Stimulated activated naive B cell treated with anti-CD40 and anti-IgM and Interleukin-4, amounts not matched to agents 10 μg/mL and 1 μg/mL and 100 μg/mL, for 72 hours (primary cell): ENCODE results near the gene SLC28A1.
"Not testable (repeated sequence)": the region's sequence is repeated elsewhere in the genome, so short reads cannot be mapped to it uniquely, and the experiment has no call there.

Source experiments
- ATAC-seq, 2 donors: fragments of 150-1000 bp; cut with Tn5 transposase; replicated peaks; 2 replicates each; pipeline ENCODE4 v1.10.0; 2021; ENCODE audit warnings: moderate library complexity in 1 of 2
- DNase-seq: peaks from one replicate; pipeline ENCODE4 v3.0.0; 2021
- H3K27ac Mint-ChIP-seq: one replicate; pipeline ENCODE4 v1.8.0; 2022; ENCODE audit warnings: mild to moderate bottlenecking, mixed read lengths
- H3K27me3 Mint-ChIP-seq, 2 donors: one replicate each; pipeline ENCODE4 v1.8.0; 2022; ENCODE audit warnings: mixed read lengths in 2 of 2
- H3K36me3 Mint-ChIP-seq, 2 donors: one replicate each; pipeline ENCODE4 v1.8.0; 2022; ENCODE audit warnings: mixed read lengths in 2 of 2, mild to moderate bottlenecking in 1 of 2
- H3K4me1 Mint-ChIP-seq, 2 donors: one replicate each; pipeline ENCODE4 v1.8.0; 2022; ENCODE audit warnings: mixed read lengths in 2 of 2, mild to moderate bottlenecking in 1 of 2
- H3K4me3 Mint-ChIP-seq, 2 donors: one replicate each; pipeline ENCODE4 v1.8.0; 2022; ENCODE audit warnings: mild to moderate bottlenecking in 2 of 2, mixed read lengths in 2 of 2, moderate library complexity in 1 of 2
- H3K9me3 Mint-ChIP-seq, 2 donors: one replicate each; pipeline ENCODE4 v1.8.0; 2022; ENCODE audit warnings: mixed read lengths in 2 of 2, mild to moderate bottlenecking in 1 of 2

Gene SLC28A1

GRCh38 chr15:84871428-84871985, 13.0 kb upstream of the SLC28A1 start:
- Mint-ChIP-seq H3K9me3 (no peaks in the 10 kb centered on the region), H3K27me3 (peaks cover 0 to 5% of the 10 kb centered on the region in 2 donors), H3K36me3 (no peaks in the 10 kb centered on the region), H3K4me1 (no peaks in the 10 kb centered on the region), H3K4me3 (no peak overlapping the region), H3K27ac (no peak overlapping the region)
- DNase-seq = no peak
- no peak for ATAC-seq

GRCh38 chr15:84872009-84872910, 12.2 kb upstream of the SLC28A1 start:
- no peaks in the 10 kb centered on the region for H3K36me3 Mint-ChIP-seq
- ATAC-seq (no peak), DNase-seq (no peak)
- no peaks in the 10 kb centered on the region for H3K4me1 Mint-ChIP-seq
- H3K9me3 Mint-ChIP-seq = no peaks in the 10 kb centered on the region
- H3K27ac Mint-ChIP-seq = no peak overlapping the region
- no peak overlapping the region for H3K4me3 Mint-ChIP-seq
- peaks cover 0 to 5% of the 10 kb centered on the region in 2 donors for H3K27me3 Mint-ChIP-seq

GRCh38 chr15:84873997-84874396, 10.5 kb upstream of the SLC28A1 start:
- Mint-ChIP-seq H3K4me3 (no peak overlapping the region), H3K27ac (no peak overlapping the region), H3K4me1 (no peaks in the 10 kb centered on the region), H3K36me3 (no peaks in the 10 kb centered on the region), H3K9me3 (no peaks in the 10 kb centered on the region), H3K27me3 (peaks cover 0 to 5% of the 10 kb centered on the region in 2 donors)
- no peak for DNase-seq
- no peak for ATAC-seq

GRCh38 chr15:84874981-84875699, 9.3 kb upstream of the SLC28A1 start:
- H3K4me3 Mint-ChIP-seq = no peak overlapping the region
- H3K9me3 Mint-ChIP-seq = no peaks in the 10 kb centered on the region
- H3K27me3 Mint-ChIP-seq = peaks cover 0 to 13% of the 10 kb centered on the region in 2 donors
- ATAC-seq = no peak
- no peak overlapping the region for H3K27ac Mint-ChIP-seq
- no peak for DNase-seq
- H3K4me1 Mint-ChIP-seq = no peaks in the 10 kb centered on the region
- H3K36me3 Mint-ChIP-seq = no peaks in the 10 kb centered on the region

- Mint-ChIP-seq H3K27ac (no peak overlapping the region), H3K4me3 (no peak overlapping the region), H3K9me3 (no peaks in the 10 kb centered on the region), H3K4me1 (no peaks in the 10 kb centered on the region), H3K27me3 (peaks cover 0 to 14% of the 10 kb centered on the region in 2 donors), H3K36me3 (no peaks in the 10 kb centered on the region)
- DNase-seq = no peak
- no peak for ATAC-seq
These were observed 8.2 kb upstream of the SLC28A1 start for GRCh38 chr15:84876269-84876668.

GRCh38 chr15:84877701-84878100, 6.8 kb upstream of the SLC28A1 start:
- not testable (repeated sequence) for H3K4me3 Mint-ChIP-seq, H3K4me1 Mint-ChIP-seq, ATAC-seq, H3K36me3 Mint-ChIP-seq, H3K9me3 Mint-ChIP-seq, DNase-seq, H3K27ac Mint-ChIP-seq
- H3K27me3 Mint-ChIP-seq = peaks cover 0 to 14% of the 10 kb centered on the region in 2 donors

GRCh38 chr15:84878504-84878903, 6.0 kb upstream of the SLC28A1 start:
- peaks cover 0 to 14% of the 10 kb centered on the region in 2 donors for H3K27me3 Mint-ChIP-seq
- no peak overlapping the region for H3K27ac Mint-ChIP-seq
- peak; percentile 81 to 89 for ATAC-seq
- DNase-seq = peak; percentile 37
- no peak overlapping the region for H3K4me3 Mint-ChIP-seq
- no peaks in the 10 kb centered on the region for H3K36me3 Mint-ChIP-seq
- no peaks in the 10 kb centered on the region for H3K4me1 Mint-ChIP-seq
- no peaks in the 10 kb centered on the region for H3K9me3 Mint-ChIP-seq

GRCh38 chr15:84879088-84879780, 5.2 kb upstream of the SLC28A1 start:
- Mint-ChIP-seq H3K27ac (no peak overlapping the region), H3K4me1 (no peaks in the 10 kb centered on the region), H3K36me3 (no peaks in the 10 kb centered on the region), H3K9me3 (no peaks in the 10 kb centered on the region), H3K27me3 (peaks cover 0 to 14% of the 10 kb centered on the region in 2 donors), H3K4me3 (no peak overlapping the region)
- DNase-seq (no peak), ATAC-seq (no peak)

- Mint-ChIP-seq H3K9me3 (no peaks in the 10 kb centered on the region), H3K4me3 (no peak overlapping the region), H3K27me3 (peaks cover 4 to 15% of the 10 kb centered on the region in 2 donors), H3K36me3 (no peaks in the 10 kb centered on the region), H3K4me1 (no peaks in the 10 kb centered on the region), H3K27ac (no peak overlapping the region)
- DNase-seq = no peak
- no peak for ATAC-seq
These were observed 4.5 kb upstream of the SLC28A1 start for GRCh38 chr15:84880007-84880406.

- Mint-ChIP-seq H3K27me3 (peaks cover 4 to 14% of the 10 kb centered on the region in 2 donors), H3K36me3 (no peaks in the 10 kb centered on the region), H3K27ac (no peak overlapping the region), H3K9me3 (no peaks in the 10 kb centered on the region), H3K4me1 (no peaks in the 10 kb centered on the region), H3K4me3 (no peak overlapping the region)
- no peak for DNase-seq
- no peak for ATAC-seq
These were observed 3.5 kb upstream of the SLC28A1 start for GRCh38 chr15:84880822-84881519.

GRCh38 chr15:84881520-84881830, 3.0 kb upstream of the SLC28A1 start:
- H3K36me3 Mint-ChIP-seq = no peaks in the 10 kb centered on the region
- H3K4me3 Mint-ChIP-seq = no peak overlapping the region
- ATAC-seq (no peak), DNase-seq (no peak)
- no peaks in the 10 kb centered on the region for H3K9me3 Mint-ChIP-seq
- no peak overlapping the region for H3K27ac Mint-ChIP-seq
- no peaks in the 10 kb centered on the region for H3K4me1 Mint-ChIP-seq
- H3K27me3 Mint-ChIP-seq = peaks cover 4 to 14% of the 10 kb centered on the region in 2 donors

GRCh38 chr15:84883466-84883865, 996 bp upstream of the SLC28A1 start:
- no peak for DNase-seq
- Mint-ChIP-seq H3K27ac (no peak overlapping the region), H3K4me1 (peaks cover 2 to 6% of the 10 kb centered on the region in 2 donors), H3K36me3 (no peaks in the 10 kb centered on the region), H3K4me3 (no peak overlapping the region), H3K9me3 (no peaks in the 10 kb centered on the region), H3K27me3 (peaks cover 4 to 14% of the 10 kb centered on the region in 2 donors)
- ATAC-seq = no peak

GRCh38 chr15:84885801-84886200, 1.3 kb downstream of the SLC28A1 start:
- no peaks in the 10 kb centered on the region for H3K36me3 Mint-ChIP-seq
- peaks cover 2 to 12% of the 10 kb centered on the region in 2 donors for H3K4me1 Mint-ChIP-seq
- ATAC-seq (no peak), DNase-seq (no peak)
- peaks cover 5 to 9% of the 10 kb centered on the region in 2 donors for H3K27me3 Mint-ChIP-seq
- H3K4me3 Mint-ChIP-seq = no peak overlapping the region
- H3K27ac Mint-ChIP-seq = no peak overlapping the region
- H3K9me3 Mint-ChIP-seq = no peaks in the 10 kb centered on the region
